ENCODE measurements around the gene MANBA.

GRCh38 chr4:102791318-102791835, 30.6 kb upstream of the MANBA start:
- TF ChIP-seq CTCF (IDR thresholded peaks at IDR 0.05): no peak
- TF ChIP-seq POLR2A (IDR thresholded peaks at IDR 0.05): no peak

Data from esophagus squamous epithelium (tissue), 4 donors.